B cell (primary cell): ENCODE measurements around the gene MISFA. TPM values are rescaled to one million over a fixed set of nuclear protein-coding genes. Genes with fewer than 3 reads are reported as not detected.
"Not testable (repeated sequence)": the region's sequence is repeated elsewhere in the genome, so short reads cannot be mapped to it uniquely, and the experiment has no call there.

ENCODE experiments used
- ATAC-seq: fragments of 200-7000 bp; cut with Tn5 transposase; one replicate; pipeline ENCODE4 v1.10.0; 2021; ENCODE audit warnings: low read depth, mild to moderate bottlenecking, moderate number of reproducible peaks, moderate library complexity
- CTCF ChIA-PET: fragments of 350-600 bp; sonication (Branson Sonifier 250); formaldehyde crosslinking; loops from one replicate; lab custom pipeline; 2021; ENCODE audit warnings: antibody characterized with exemption, inconsistent platforms; lab: Charles Lee
- POLR2A ChIA-PET: fragments of 350-600 bp; sonication (Branson Sonifier 250); formaldehyde crosslinking; loops from one replicate; lab custom pipeline; 2021; ENCODE audit warnings: antibody characterized with exemption; lab: Charles Lee
- DNase-seq: peaks from one replicate; pipeline ENCODE4 v3.0.0; 2013
- H2AFZ ChIP-seq: 2 replicates; pipeline ENCODE4 v1.6.1; 2012; ENCODE audit warnings: mild to moderate bottlenecking, low read depth, low read length; ENCODE audit not compliant: insufficient read depth, poor library complexity, severe bottlenecking
- H3K27ac ChIP-seq, 2 donors: 1 replicate in 1 of 2; 2 replicates in 1 of 2; pipeline ENCODE4 v1.5.1; 2012 to 2013; ENCODE audit warnings: low read length in 2 of 2, mild to moderate bottlenecking in 2 of 2, moderate library complexity in 1 of 2
- H3K27me3 ChIP-seq, 4 experiments: fragments of 200-600 bp in 1 of 4; sonication (generic) in 1 of 4; replicated peaks in 1 of 4; 1 replicate in 2 of 4; 2 replicates in 2 of 4; pipeline versions ENCODE4 v1.6.1 to v1.7.0; 2013 to 2016; ENCODE audit warnings: low read length in 3 of 4, mild to moderate bottlenecking in 2 of 4, mixed read lengths in 1 of 4, moderate library complexity in 1 of 4; ENCODE audit not compliant: insufficient read depth in 4 of 4, control insufficient read depth in 3 of 4; ENCODE audit errors: control extremely low read depth in 1 of 4
- H3K36me3 ChIP-seq, 2 experiments: replicated peaks in 1 of 2; 1 replicate in 1 of 2; 2 replicates in 1 of 2; pipeline versions ENCODE4 v1.6.1 to v1.7.1; 2013; ENCODE audit warnings: low read length in 1 of 2; ENCODE audit not compliant: insufficient read depth in 2 of 2, control insufficient read depth in 1 of 2; ENCODE audit errors: control extremely low read depth in 1 of 2, extremely low read depth in 1 of 2
- H3K4me1 ChIP-seq, 2 donors: fragments of 200-600 bp in 1 of 2; sonication (generic) in 1 of 2; 1 replicate in 1 of 2; 2 replicates in 1 of 2; pipeline versions ENCODE4 v1.5.1 to v1.6.1; 2013 to 2017; ENCODE audit warnings: low read length in 2 of 2; ENCODE audit not compliant: control insufficient read depth in 2 of 2, insufficient read depth in 2 of 2
- H3K4me2 ChIP-seq: replicated peaks from 2 replicates; pipeline ENCODE3; 2012; ENCODE audit warnings: mild to moderate bottlenecking, low read depth, low read length; ENCODE audit not compliant: poor library complexity, severe bottlenecking
- H3K4me3 ChIP-seq, 5 experiments: fragments of 200-600 bp in 1 of 5; sonication (generic) in 1 of 5; 1 replicate in 3 of 5; 2 replicates in 2 of 5; pipeline versions ENCODE4 v1.5.1 to v1.7.0; 2011 to 2016; ENCODE audit warnings: low read length in 4 of 5, mild to moderate bottlenecking in 4 of 5, low read depth in 2 of 5, control low read depth in 1 of 5, moderate library complexity in 1 of 5; ENCODE audit not compliant: insufficient read depth in 1 of 5; ENCODE audit errors: control extremely low read depth in 1 of 5, extremely low read depth in 1 of 5
- H3K79me2 ChIP-seq: fragments of 200-600 bp; sonication (generic); one replicate; pipeline ENCODE4 v1.6.0; 2016; ENCODE audit warnings: low read length; ENCODE audit not compliant: control insufficient read depth, insufficient read depth
- H3K9ac ChIP-seq: fragments of 200-600 bp; sonication (generic); 2 replicates; pipeline ENCODE4 v1.6.1; 2017; ENCODE audit warnings: mild to moderate bottlenecking, low read length, moderate library complexity
- H3K9me3 ChIP-seq, 3 donors: one replicate each; pipeline versions ENCODE4 v1.6.1 to v1.7.1; 2013; ENCODE audit warnings: low read length in 2 of 3; ENCODE audit not compliant: control insufficient read depth in 2 of 3, insufficient read depth in 1 of 3; ENCODE audit errors: control extremely low read depth in 1 of 3
- H4K20me1 ChIP-seq: 2 replicates; pipeline ENCODE4 v1.6.0; 2012; ENCODE audit warnings: mild to moderate bottlenecking, low read length; ENCODE audit not compliant: insufficient read depth, control insufficient read depth, poor library complexity, severe bottlenecking
- H3K27ac Mint-ChIP-seq: one replicate; pipeline ENCODE4 v1.8.0; 2021; ENCODE audit warnings: mixed read lengths
- H3K27me3 Mint-ChIP-seq: one replicate; pipeline ENCODE4 v1.8.0; 2021; ENCODE audit warnings: mixed read lengths
- H3K4me1 Mint-ChIP-seq: one replicate; pipeline ENCODE4 v1.8.0; 2021; ENCODE audit warnings: mixed read lengths
- H3K4me3 Mint-ChIP-seq: one replicate; pipeline ENCODE4 v1.8.0; 2021; ENCODE audit warnings: mixed read lengths
- H3K9me3 Mint-ChIP-seq: one replicate; pipeline ENCODE4 v1.8.0; 2022; ENCODE audit warnings: mixed read lengths; ENCODE audit not compliant: insufficient read depth
- CTCF ChIP-seq: fragments of 200-600 bp; IDR thresholded peaks from one replicate; pipeline ENCODE4 v1.8.0; 2022; ENCODE audit warnings: antibody characterized with exemption, mild to moderate bottlenecking
- EZH2 ChIP-seq: IDR thresholded peaks from 2 replicates; pipeline ENCODE4 v1.6.1; 2012; ENCODE audit warnings: borderline replicate concordance, low read depth, mild to moderate bottlenecking, moderate library complexity, low read length; ENCODE audit not compliant: insufficient read depth, poor library complexity, severe bottlenecking
- WGBS: methylation state at CpG from one replicate; pipeline ENCODE4 v1.1.5; 2013; ENCODE audit warnings: missing lambda C conversion rate; ENCODE audit not compliant: insufficient coverage; 5-methylcytosine and 5-hydroxymethylcytosine counted together
- intact Hi-C: fragments of 100-400 bp; cut with micrococcal nuclease; formaldehyde crosslinking; loops from one replicate; pipeline ENCODE4 v1.10.0; 2022
- polyA plus RNA-seq: library from polyadenylated mRNA; depleted of rRNA; stranded (reverse); fragments of >200 nt; gene quantifications from 2 replicates; pipeline ENCODE4 v1.2.3, GENCODE V29; 2012
- total RNA-seq, 2 donors: library from RNA; stranded (reverse); fragments of 120-200 nt in 1 of 2; gene quantifications; 1 replicate in 1 of 2; 2 replicates in 1 of 2; pipeline versions ENCODE4 v1.2.3 to v1.2.4, GENCODE V29; 2013 to 2022

MISFA gene
- total and polyA plus RNA-seq, 2 donors (not counting 1 experiment from before 2014, with no cell fraction given), result 1.2 TPM; not detected in 1

- H3K4me3 Mint-ChIP-seq, result no peak overlapping the region
- POLR2A ChIA-PET, result no interaction called here
- H3K9me3 Mint-ChIP-seq, result no peaks in the 10 kb centered on the region
- ATAC-seq, result no peak
- H3K27ac ChIP-seq, result peak overlapping the region in 1 of 2 donors; percentile 21
- peak overlapping the region; percentile 17 for H2AFZ ChIP-seq
- no peaks in the 10 kb centered on the region for H3K9me3 ChIP-seq
- no peaks in the 10 kb centered on the region for H3K27me3 Mint-ChIP-seq
- H3K4me1 ChIP-seq, result peaks cover 13 to 17% of the 10 kb centered on the region in 2 donors
- CTCF ChIA-PET, result no interaction called here
- H3K4me1 Mint-ChIP-seq, result peaks cover 3% of the 10 kb centered on the region
- H3K9ac ChIP-seq, result no peak overlapping the region
- H3K79me2 ChIP-seq, result peaks cover 12% of the 10 kb centered on the region
- no peak overlapping the region for H3K4me3 ChIP-seq
- no peak overlapping the region for H3K27ac Mint-ChIP-seq
- WGBS, result 83% methylated on average over 2 of the region's 2 CpGs
- no peak for DNase-seq
- intact Hi-C loops, result no loop called here
- no peaks in the 10 kb centered on the region for H3K27me3 ChIP-seq
- no peak for TF ChIP-seq CTCF
- no peak for TF ChIP-seq EZH2
- H4K20me1 ChIP-seq, result no peaks in the 10 kb centered on the region
- no peaks in the 10 kb centered on the region for H3K36me3 ChIP-seq
- H3K4me2 ChIP-seq, result no peak overlapping the region
Measured at GRCh38 chr11:18590571-18590970, 9.0 kb upstream of the MISFA start.

GRCh38 chr11:18594088-18594487, 5.5 kb upstream of the MISFA start:
- H3K27me3 Mint-ChIP-seq, H3K27ac Mint-ChIP-seq, H3K4me3 Mint-ChIP-seq, ATAC-seq, H3K36me3 ChIP-seq, H3K79me2 ChIP-seq, H3K27me3 ChIP-seq, intact Hi-C loops, H3K9me3 ChIP-seq, H3K4me2 ChIP-seq, H2AFZ ChIP-seq, DNase-seq, H3K27ac ChIP-seq, CTCF ChIA-PET, H3K4me3 ChIP-seq, H3K9me3 Mint-ChIP-seq, H3K4me1 Mint-ChIP-seq, H3K4me1 ChIP-seq, H3K9ac ChIP-seq, H4K20me1 ChIP-seq: not testable (repeated sequence)
- POLR2A ChIA-PET, result interaction anchor here (0.7 kb wide), 1 partner anchor 88 kb away, joined by 6 read pairs; no protein-coding TSS in a partner anchor
- WGBS, result no CpG with 5 or more reads among the region's 5 CpGs
